ENCODE measurements around the gene IFIT3. TPM values are rescaled to one million over a fixed set of nuclear protein-coding genes. Genes with fewer than 3 reads are reported as not detected.

IFIT3 gene
- total and polyA plus RNA-seq, 9 of the 15 experiments (the other 6 are each of a cell fraction or from before 2014, with no cell fraction given), result 0.23 to 2.2 (median 0.77) TPM

DNA sequence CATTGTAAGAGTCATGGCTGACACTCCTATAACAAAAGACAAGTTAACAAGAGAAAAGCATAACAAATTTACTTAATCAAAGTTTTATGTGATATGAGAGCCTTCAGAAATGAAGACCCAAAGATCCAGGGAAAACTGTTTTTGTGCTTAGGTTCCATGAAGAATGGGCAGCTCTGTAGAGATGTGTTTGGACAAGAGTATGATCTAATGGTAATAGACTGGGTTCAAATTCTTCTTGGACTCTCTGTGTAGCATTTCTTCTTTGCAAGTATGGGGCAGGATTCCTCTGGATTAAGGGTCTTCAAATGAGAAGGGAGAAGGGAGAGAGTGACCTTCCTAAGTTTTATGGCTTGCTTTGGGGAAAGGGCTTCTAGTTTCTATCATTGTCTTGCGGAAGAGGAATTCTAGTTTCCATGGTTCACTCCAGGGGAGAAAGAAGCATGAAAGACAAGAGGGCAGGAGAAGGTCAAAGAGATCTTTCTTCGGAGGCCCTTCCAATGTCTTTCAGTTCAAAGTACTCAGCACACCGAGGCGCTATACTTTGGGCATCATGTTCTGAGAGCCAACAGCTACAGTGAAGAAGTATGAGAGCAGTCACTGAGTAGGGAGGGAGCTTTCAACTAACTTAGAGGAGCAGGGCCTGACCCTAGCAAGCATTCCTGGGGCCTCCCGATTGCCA, 15.4 kb downstream of the IFIT3 start:
- DNase-seq (ENCODE audit: extremely low read depth in 1 of 4, low spot score in 3 of 4) (no peak), ATAC-seq (no peak), FAIRE-seq (no peak)
- Histone ChIP-seq H3K4me1 (replicated peaks in 1 of 2; ENCODE audit: control insufficient read depth in 2 of 2, insufficient read depth in 2 of 2, low read length in 2 of 2) (peaks cover 0 to 2% of the 10 kb centered on the region in 2 experiments; a peak in 2 of 5 replicates), H3K4me3 (no peak overlapping the region), H3K27ac (ENCODE audit: extremely low read depth, low read depth, low read length) (no peak overlapping the region), H4K20me1 (replicated peaks; ENCODE audit: control insufficient read depth, insufficient read depth, low read length) (no peaks in the 10 kb centered on the region), H3K4me2 (ENCODE audit: insufficient read depth, low read length) (no peak overlapping the region), H2AFZ (ENCODE audit: low read depth, low read length) (no peak overlapping the region), H3K9ac (ENCODE audit: insufficient read depth in 1 of 2, low read depth in 2 of 2, low read length in 2 of 2) (no peak overlapping the region), H3K9me1 (ENCODE audit: control insufficient read depth, insufficient read depth, low read length) (no peaks in the 10 kb centered on the region), H3K79me2 (ENCODE audit: control insufficient read depth, insufficient read depth, low read length) (no peaks in the 10 kb centered on the region), H3K27me3 (ENCODE audit: control insufficient read depth in 2 of 2, insufficient read depth in 2 of 2, low read length in 2 of 2) (no peaks in the 10 kb centered on the region), H3K9me3 (replicated peaks; ENCODE audit: control insufficient read depth, insufficient read depth, low read depth, low read length) (no peaks in the 10 kb centered on the region), H3K36me3 (ENCODE audit: control insufficient read depth, insufficient read depth, low read length) (no peaks in the 10 kb centered on the region)
- CTCF ChIA-PET (ENCODE audit: low intra/inter-chr PET ratio), result no interaction called here
- WGBS (ENCODE audit: insufficient coverage, low coverage, missing lambda C conversion rate), result 60% methylated on average over 5 of the region's 5 CpGs
- TF ChIP-seq MTF1 (CRISPR knock-in tag; IDR thresholded peaks at IDR 0.05; ENCODE audit: borderline replicate concordance) (no peak), POLR2A (conservative IDR thresholded peaks at IDR 0.05) (no peak), NRF1 (conservative IDR thresholded peaks at IDR 0.05 in 1 of 2, IDR thresholded peaks at IDR 0.05 in 1 of 2) (no peak), ZNF398 (CRISPR knock-in tag; IDR thresholded peaks at IDR 0.05) (no peak), PHF21A (IDR thresholded peaks at IDR 0.05; ENCODE audit: borderline replicate concordance, low read depth) (no peak), ZBTB8A (IDR thresholded peaks at IDR 0.05; ENCODE audit: partially characterized antibody) (no peak), MEF2D (tag; conservative IDR thresholded peaks at IDR 0.05; ENCODE audit: low read depth) (no peak)
- TF ChIP-seq, protein P1, sequence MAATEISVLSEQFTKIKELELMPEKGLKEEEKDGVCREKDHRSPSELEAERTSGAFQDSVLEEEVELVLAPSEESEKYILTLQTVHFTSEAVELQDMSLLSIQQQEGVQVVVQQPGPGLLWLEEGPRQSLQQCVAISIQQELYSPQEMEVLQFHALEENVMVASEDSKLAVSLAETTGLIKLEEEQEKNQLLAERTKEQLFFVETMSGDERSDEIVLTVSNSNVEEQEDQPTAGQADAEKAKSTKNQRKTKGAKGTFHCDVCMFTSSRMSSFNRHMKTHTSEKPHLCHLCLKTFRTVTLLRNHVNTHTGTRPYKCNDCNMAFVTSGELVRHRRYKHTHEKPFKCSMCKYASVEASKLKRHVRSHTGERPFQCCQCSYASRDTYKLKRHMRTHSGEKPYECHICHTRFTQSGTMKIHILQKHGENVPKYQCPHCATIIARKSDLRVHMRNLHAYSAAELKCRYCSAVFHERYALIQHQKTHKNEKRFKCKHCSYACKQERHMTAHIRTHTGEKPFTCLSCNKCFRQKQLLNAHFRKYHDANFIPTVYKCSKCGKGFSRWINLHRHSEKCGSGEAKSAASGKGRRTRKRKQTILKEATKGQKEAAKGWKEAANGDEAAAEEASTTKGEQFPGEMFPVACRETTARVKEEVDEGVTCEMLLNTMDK (IDR thresholded peaks at IDR 0.05; ENCODE audit: borderline replicate concordance, insufficient read depth, low read depth, low read length, poor library complexity, severe bottlenecking), result no peak
- in situ Hi-C loops (cut with MboI), result no loop called here
- POLR2A ChIA-PET, result interaction anchor here (0.6 kb wide), 1 partner anchor 9 kb away, joined by 4 read pairs; no protein-coding TSS in a partner anchor
- no TSS peak for BruUV-seq (replicated peaks)
- intact Hi-C loops (cut with micrococcal nuclease), result no loop called here

All from K562 (cell line).